HEK293T (cell line): ENCODE measurements around the gene CADM1.

ENCODE experiments used
- SP1 ChIP-seq: fragments of 450-650 bp; IDR thresholded peaks from 2 replicates; pipeline ENCODE4 v1.6.1; 2017
- ZNF384 ChIP-seq: fragments of 450-650 bp; IDR thresholded peaks from 2 replicates; pipeline ENCODE4 v1.6.1; 2016

DNA sequence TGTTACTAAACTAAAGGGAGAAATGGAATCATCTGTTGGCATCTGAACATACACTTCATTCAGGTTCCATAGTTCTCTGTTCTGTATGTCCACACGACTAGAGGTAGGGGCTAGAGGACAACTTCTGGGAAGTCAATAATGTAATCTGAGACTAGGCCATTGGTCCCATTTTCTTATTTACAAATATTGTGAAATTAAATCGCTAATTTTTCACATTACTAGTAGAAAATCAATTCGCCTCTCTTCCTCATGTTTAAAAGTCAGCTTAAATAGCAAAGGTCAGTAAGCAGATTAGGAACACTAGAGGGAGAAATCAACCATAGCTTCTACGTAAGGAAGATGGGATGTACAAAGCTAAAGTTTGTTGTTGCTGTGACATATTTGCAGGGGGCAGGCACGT lies 59.7 kb downstream of the CADM1 start:
- TF ChIP-seq SP1 (no peak), ZNF384 (no peak)
